ENCODE data around the gene GNAL.
"Not testable (repeated sequence)": the region's sequence is repeated elsewhere in the genome, so short reads cannot be mapped to it uniquely, and the experiment has no call there.

GNAL gene

DNA sequence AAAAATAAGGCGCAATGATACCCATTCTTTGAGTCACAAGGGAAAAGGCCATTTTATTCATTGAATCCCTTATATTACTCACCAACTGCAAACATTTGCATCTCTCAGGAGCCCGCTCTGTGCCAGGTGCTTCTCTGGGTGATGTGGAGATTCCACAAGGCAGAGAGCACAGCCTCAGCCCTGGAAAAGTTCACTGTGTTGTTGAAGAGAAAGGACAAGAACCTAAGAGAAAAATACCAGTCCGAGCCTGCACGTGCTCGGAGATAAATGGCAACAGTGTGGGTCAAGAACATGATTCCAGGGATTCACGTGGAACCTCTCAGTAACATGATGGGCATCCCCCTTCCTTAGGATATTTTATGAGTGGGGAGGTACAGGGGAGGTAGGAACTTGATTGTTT is 11.8 kb downstream of the GNAL start:
- no peak for DNase-seq (ENCODE audit: low read depth)
- TF ChIP-seq POLR2A (IDR thresholded peaks at IDR 0.05; ENCODE audit: extremely low read depth, insufficient read length) = no peak
- TF ChIP-seq, protein P1, sequence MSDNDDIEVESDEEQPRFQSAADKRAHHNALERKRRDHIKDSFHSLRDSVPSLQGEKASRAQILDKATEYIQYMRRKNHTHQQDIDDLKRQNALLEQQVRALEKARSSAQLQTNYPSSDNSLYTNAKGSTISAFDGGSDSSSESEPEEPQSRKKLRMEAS (IDR thresholded peaks at IDR 0.05; ENCODE audit: low read depth, low read length) = no peak
- no peak for TF ChIP-seq CTCF (IDR thresholded peaks at IDR 0.05; ENCODE audit: low read depth, low read length)
- TF ChIP-seq MYC (IDR thresholded peaks at IDR 0.05; ENCODE audit: low read depth, low read length) = no peak
- H3K4me3 ChIP-seq (ENCODE audit: low read depth, low read length) = no peak overlapping the region

GRCh38 chr18:11710578-11710977 is 21.5 kb downstream of the GNAL start:
- no peak overlapping the region for H3K4me3 ChIP-seq (ENCODE audit: low read depth, low read length)
- TF ChIP-seq CTCF (IDR thresholded peaks at IDR 0.05; ENCODE audit: low read depth, low read length) = no peak
- TF ChIP-seq MYC (IDR thresholded peaks at IDR 0.05; ENCODE audit: low read depth, low read length) = no peak
- no peak for TF ChIP-seq POLR2A (IDR thresholded peaks at IDR 0.05; ENCODE audit: extremely low read depth, insufficient read length)
- TF ChIP-seq, protein P1 (IDR thresholded peaks at IDR 0.05; ENCODE audit: low read depth, low read length) = no peak
- DNase-seq (ENCODE audit: low read depth) = no peak

- no peak for DNase-seq (ENCODE audit: low read depth)
- TF ChIP-seq, protein P1 (IDR thresholded peaks at IDR 0.05; ENCODE audit: low read depth, low read length) = no peak
- TF ChIP-seq POLR2A (IDR thresholded peaks at IDR 0.05; ENCODE audit: extremely low read depth, insufficient read length) (no peak), CTCF (IDR thresholded peaks at IDR 0.05; ENCODE audit: low read depth, low read length) (no peak), MYC (IDR thresholded peaks at IDR 0.05; ENCODE audit: low read depth, low read length) (no peak)
- no peak overlapping the region for H3K4me3 ChIP-seq (ENCODE audit: low read depth, low read length)
Observed at GRCh38 chr18:11713756-11714155, 24.7 kb downstream of the GNAL start.

- no peak for DNase-seq (ENCODE audit: low read depth)
- no peak overlapping the region for H3K4me3 ChIP-seq (ENCODE audit: low read depth, low read length)
- no peak for TF ChIP-seq POLR2A (IDR thresholded peaks at IDR 0.05; ENCODE audit: extremely low read depth, insufficient read length)
- TF ChIP-seq, protein P1 (IDR thresholded peaks at IDR 0.05; ENCODE audit: low read depth, low read length) = no peak
- TF ChIP-seq CTCF (IDR thresholded peaks at IDR 0.05; ENCODE audit: low read depth, low read length) = no peak
- no peak for TF ChIP-seq MYC (IDR thresholded peaks at IDR 0.05; ENCODE audit: low read depth, low read length)
Observed at GRCh38 chr18:11714244-11714918, 25.3 kb downstream of the GNAL start.

DNA sequence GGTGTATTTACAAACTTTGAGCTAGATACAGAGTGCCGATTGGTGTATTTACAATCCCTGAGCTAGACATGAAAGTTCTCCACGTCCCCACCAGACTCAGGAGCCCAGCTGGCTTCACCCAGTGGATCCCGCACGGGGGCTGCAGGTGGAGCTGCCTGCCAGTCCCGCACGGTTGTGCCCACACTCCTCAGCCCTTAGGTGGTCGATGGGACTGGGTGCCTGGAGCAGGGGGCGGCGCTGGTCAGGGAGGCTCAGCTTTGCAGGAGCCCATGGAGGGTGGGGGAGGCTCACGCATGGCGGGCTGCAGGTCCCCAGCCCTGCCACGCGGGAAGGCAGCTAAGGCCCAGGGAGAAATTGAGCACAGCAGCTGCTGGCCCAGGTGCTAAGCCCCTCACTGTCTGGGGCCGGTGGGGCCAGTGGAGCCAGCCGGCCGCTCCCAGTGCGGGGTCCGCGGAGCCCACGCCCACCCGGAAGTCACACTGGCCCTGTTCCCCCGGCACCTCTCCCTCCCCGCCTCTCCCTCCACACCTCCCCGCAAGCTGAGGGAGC is 27.8 kb downstream of the GNAL start:
- not testable (repeated sequence) for DNase-seq (ENCODE audit: low read depth); H3K4me3 ChIP-seq (ENCODE audit: low read depth, low read length)

DNA sequence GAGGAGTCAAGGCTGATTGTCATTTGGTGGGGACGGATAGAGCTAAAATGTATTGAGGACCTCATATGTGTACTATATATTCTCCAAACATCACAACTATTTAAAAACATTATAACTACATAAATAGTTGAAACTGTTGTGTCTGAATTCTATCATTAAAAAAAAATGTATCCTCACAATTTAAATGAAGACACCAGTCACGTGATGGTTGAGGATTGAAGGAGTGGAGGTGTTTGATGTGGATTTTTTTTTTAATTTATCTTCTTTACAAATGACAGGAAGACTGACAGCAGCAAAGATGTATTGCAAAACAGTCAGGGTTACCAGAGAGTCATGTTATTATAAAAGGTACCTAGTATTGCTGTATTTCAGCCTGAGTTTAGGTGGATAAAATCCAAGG is 30.0 kb downstream of the GNAL start:
- no peak for TF ChIP-seq POLR2A (IDR thresholded peaks at IDR 0.05; ENCODE audit: extremely low read depth, insufficient read length)
- no peak for DNase-seq (ENCODE audit: low read depth)

DNA sequence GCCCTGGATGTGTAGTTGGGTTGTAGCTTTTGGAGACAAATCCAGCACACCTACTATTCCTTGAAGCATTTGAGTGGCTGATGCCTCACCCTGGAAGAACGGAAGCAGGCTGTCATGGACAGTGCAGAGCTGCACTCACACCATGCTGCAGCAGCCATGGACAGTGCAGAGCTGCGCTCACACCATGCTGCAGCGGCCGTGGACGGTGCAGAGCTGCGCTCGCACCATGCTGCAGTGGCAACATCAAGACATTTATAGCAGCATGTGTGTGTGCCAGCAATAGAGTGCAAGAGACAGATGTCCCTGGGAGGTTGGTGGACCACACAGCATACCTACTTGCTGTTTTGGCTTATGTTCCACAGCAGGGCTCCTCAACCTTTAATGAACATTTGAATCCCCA is 30.6 kb downstream of the GNAL start:
- H3K4me3 ChIP-seq (ENCODE audit: low read depth, low read length) = no peak overlapping the region
- TF ChIP-seq, protein P1 (IDR thresholded peaks at IDR 0.05; ENCODE audit: low read depth, low read length) = no peak
- TF ChIP-seq POLR2A (IDR thresholded peaks at IDR 0.05; ENCODE audit: extremely low read depth, insufficient read length) (no peak), CTCF (IDR thresholded peaks at IDR 0.05; ENCODE audit: low read depth, low read length) (no peak), MYC (IDR thresholded peaks at IDR 0.05; ENCODE audit: low read depth, low read length) (no peak)
- DNase-seq (ENCODE audit: low read depth) = no peak

More for the DNA sequence above, 30.0 kb downstream of the GNAL start:
- no peak overlapping the region for H3K4me3 ChIP-seq (ENCODE audit: low read depth, low read length)

All from NB4 (cell line).